GM18867 (cell line): ENCODE results near the gene CLCA2.

ENCODE experiments used
- ATAC-seq: cut with Tn5 transposase; IDR thresholded peaks from one replicate; pipeline ENCODE4 v1.9.1; 2021; ENCODE audit warnings: mild to moderate bottlenecking, moderate library complexity; ENCODE audit not compliant: unreplicated experiment

The CLCA2 gene

GRCh38 chr1:86429835-86430234 is 5.9 kb downstream of the CLCA2 start:
- no peak for ATAC-seq

DNA sequence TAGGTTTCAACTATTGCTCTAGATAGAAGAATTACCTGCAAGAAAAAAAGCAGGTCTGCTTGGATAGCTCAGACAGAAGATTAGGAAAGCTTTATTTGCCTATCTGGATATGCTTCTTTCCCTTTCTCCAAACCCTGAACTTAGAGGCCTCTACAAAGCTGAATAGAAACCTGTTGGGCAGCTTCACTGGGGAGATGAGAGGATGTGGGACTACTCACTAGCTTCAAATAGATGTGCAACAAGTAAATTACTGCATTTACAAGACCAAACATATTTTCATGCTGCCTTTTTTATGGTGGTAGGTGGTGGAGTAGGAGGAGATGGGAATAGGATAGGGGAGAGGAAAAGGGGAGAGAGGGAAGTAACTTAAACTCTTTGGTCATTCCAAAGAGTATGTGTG is 6.4 kb downstream of the CLCA2 start:
- no peak for ATAC-seq

DNA sequence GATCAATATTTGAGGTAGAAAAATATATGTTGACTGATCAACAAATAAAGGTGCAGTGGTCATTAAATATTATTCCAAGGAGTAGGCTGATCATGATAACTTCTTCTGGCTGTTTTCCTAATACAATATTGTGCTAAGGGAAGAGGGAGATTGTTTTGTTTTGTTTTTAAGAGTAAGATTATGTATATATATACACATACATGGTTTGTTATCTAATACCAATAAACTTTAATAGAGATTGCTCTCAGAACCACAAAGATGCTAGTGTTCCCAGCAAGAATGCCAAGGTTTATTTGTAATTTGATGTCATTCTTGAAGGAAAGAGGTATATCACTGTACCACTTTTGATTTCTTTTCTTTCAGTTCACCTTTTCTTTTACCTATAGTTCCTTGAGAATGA is 10.1 kb downstream of the CLCA2 start:
- ATAC-seq, result no peak

DNA sequence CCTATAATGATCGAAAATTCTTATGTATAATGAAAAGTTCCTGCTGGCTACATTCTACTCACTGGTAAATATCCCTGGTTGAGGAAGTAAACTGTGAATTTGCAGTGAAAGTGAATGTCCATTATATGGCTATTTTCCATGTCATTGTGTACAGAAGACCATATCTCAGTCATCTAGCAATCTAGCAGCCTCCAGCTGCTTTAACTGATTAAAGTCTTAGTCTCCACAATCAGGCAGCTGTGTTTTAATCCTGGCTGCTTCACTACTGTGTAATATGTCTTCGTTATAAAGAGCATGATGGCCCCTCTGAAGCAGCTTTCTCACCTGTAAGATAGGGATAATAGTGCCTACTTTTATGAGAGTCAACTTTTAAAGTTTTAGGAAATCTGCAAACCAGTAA is 11.4 kb downstream of the CLCA2 start:
- ATAC-seq, result no peak

GRCh38 chr1:86436041-86436440 is 12.1 kb downstream of the CLCA2 start:
- no peak for ATAC-seq

DNA sequence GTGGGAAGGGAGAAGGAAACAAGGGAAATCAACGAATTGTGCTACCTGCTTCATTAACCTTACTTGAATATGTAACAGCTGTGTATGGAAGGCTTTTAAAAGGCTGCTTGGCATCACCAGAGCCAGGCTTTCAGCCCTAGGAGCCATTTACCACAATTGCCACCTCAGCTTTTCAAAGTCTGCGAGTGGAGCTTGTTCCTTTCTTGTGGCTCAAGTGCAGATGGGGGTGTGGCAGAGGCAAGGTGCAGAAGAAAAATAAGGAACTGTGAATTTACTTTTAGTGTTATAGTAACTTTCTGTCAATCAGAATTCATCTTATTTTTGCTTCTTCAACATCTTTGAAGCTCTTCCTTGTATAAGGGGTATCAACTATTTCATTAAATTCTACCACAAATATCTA is 17.6 kb downstream of the CLCA2 start:
- no peak for ATAC-seq

DNA sequence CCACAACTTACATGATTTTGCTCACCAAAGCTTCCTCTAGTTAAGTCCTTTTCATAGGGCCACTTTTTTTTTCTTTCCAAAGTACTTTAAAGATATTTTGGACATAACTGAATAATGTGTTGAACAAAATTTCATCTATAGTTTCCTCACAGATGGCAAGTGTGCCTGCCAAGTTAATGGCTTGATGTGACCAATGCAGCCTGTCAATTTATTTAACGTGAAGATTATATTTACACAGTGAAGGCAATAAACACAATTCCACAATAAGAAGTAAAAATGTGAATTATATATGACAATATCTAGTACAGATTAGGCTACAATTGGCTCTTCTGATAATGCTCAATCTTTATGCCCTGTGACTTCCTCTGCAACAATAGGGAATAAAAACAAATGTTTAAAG is 18.0 kb downstream of the CLCA2 start:
- ATAC-seq, result no peak

- ATAC-seq, result no peak
Measured at GRCh38 chr1:86445919-86446318, 21.9 kb downstream of the CLCA2 start.

- no peak for ATAC-seq
Measured at GRCh38 chr1:86447198-86447790, 23.3 kb downstream of the CLCA2 start.

GRCh38 chr1:86448670-86449069 is 24.7 kb downstream of the CLCA2 start:
- ATAC-seq, result no peak

- no peak for ATAC-seq
Measured at GRCh38 chr1:86449103-86449502, 25.1 kb downstream of the CLCA2 start.

- ATAC-seq, result no peak
Measured at GRCh38 chr1:86450847-86451246, 26.9 kb downstream of the CLCA2 start.

DNA sequence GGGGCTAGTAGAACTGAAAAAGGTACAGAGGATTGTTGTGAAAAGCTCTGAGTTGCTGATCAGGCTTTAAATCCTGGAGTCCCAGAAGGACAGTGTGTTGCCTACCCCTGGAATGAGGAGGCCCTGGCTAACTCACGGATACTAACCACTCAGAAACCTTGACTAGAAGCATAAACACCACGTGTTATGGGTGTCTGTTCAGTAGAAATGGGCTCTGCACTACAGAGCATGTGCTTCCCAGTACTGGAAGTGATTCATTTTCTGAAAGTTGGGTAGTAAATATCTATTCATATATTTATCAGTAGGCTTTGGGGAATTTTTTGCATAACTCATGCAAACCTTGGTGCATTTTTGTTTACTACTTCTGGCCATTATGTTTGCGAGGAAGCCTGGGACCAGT is 29.7 kb downstream of the CLCA2 start:
- no peak for ATAC-seq

DNA sequence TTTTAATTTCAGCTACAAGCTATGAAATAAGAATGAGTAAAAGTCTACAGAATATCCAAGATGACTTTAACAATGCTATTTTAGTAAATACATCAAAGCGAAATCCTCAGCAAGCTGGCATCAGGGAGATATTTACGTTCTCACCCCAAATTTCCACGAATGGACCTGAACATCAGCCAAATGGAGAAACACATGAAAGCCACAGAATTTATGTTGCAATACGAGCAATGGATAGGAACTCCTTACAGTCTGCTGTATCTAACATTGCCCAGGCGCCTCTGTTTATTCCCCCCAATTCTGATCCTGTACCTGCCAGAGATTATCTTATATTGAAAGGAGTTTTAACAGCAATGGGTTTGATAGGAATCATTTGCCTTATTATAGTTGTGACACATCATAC is 31.1 kb downstream of the CLCA2 start:
- no peak for ATAC-seq

- ATAC-seq, result no peak
Measured at GRCh38 chr1:86460998-86461397, 37.0 kb downstream of the CLCA2 start.

DNA sequence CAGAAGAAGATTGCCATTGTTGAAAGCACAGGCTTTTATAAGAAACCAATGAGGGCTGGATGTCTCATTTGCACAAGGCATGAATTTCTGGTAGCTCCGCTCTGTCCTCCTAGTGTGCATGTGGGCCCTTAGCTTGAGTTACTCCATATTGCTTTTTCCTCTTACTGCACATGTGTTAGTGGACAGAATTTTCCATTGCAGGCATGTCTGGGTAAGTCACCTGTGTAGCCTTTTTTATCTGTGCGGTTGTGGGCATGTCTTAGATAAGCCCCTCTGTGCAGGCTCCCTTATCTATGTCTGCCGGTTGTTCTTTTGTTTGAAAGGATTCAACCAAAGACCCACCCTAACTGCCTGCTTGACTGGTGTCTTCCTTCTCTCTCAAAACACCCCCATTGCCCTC is 37.5 kb downstream of the CLCA2 start:
- ATAC-seq, result no peak

GRCh38 chr1:86464819-86465218 is 40.8 kb downstream of the CLCA2 start:
- ATAC-seq, result no peak

DNA sequence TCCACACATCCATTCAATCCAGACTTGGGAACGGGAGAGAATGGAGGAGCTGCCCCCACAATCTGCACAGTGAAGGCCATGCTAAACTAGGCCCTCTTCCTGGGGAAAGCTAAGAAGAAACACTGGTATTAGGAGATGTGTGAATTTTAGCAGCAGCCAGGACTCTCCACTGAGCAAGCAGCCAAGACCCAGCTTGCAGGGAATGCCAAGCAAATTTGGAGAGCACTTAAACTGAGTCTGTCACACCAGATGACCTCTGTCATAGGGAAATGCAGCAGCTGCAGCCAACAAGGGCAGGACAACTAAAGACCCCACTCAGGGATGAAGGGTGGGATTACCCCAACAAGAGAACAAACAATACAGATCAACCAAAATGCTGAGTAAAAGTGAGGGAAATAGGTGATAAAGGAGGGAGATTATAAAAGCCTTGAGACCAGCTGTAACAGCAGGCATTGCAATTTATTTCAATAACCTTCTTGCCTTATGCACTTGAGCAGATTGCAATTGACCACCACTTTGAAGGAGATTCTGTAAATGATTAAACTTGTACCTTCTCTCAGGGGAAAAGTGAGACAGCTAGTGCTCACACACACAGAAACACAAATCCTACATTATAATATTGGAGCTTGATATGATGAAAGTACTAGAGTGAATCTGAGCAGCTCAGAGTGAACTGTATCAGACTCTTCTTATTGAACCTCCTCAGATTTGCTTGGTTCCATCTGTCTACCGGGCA is 42.3 kb downstream of the CLCA2 start:
- ATAC-seq, result no peak

GRCh38 chr1:86466986-86467385 is 43.0 kb downstream of the CLCA2 start:
- ATAC-seq, result no peak

- no peak for ATAC-seq
Measured at GRCh38 chr1:86468501-86468977, 44.6 kb downstream of the CLCA2 start, which contains the start of gene CLCA1. CLCA1 (plus strand) TSS chr1:86468927; CDS start chr1:86468972, 45 bp downstream.

DNA sequence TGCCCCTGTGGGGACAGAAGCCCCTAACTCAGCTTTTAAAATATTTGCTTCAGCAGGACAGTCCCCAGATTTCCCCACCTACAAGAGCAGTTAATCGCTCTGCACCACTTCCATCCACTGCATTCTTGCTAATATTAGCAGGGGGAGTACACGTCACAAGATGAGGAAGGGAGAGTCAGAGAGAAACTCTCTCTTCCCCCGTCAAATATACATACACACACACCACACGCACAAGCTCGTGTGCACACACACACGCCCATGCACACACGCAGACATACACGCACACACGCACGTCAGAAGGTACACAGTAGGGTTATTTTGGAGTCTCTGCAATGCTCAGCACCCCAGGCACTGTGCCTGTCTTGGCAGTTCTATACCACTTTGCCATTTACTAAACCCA is 46.9 kb downstream of the CLCA2 start:
- ATAC-seq, result no peak

GRCh38 chr1:86471291-86471690 is 47.3 kb downstream of the CLCA2 start:
- no peak for ATAC-seq

- no peak for ATAC-seq
Measured at GRCh38 chr1:86472152-86472551, 48.2 kb downstream of the CLCA2 start.
